HG03521 (cell line): ENCODE data around the gene EDN3.

Experiments used
- ATAC-seq: cut with Tn5 transposase; IDR thresholded peaks from one replicate; pipeline ENCODE4 v1.9.1; 2021; ENCODE audit warnings: mild to moderate bottlenecking, moderate library complexity; ENCODE audit not compliant: unreplicated experiment

EDN3 gene

GRCh38 chr20:59300333-59301081 lies at the start of gene EDN3:
TSS of gene EDN3 (plus strand) at chr20:59300611. CDS start at chr20:59300813, 202 bp downstream.
- ATAC-seq = no peak

GRCh38 chr20:59253325-59253724 lies 47.1 kb upstream of the EDN3 start:
- ATAC-seq = no peak

GRCh38 chr20:59253779-59254319 lies 46.6 kb upstream of the EDN3 start:
- no peak for ATAC-seq

- no peak for ATAC-seq
These were observed 45.2 kb upstream of the EDN3 start for GRCh38 chr20:59255256-59255655.

- ATAC-seq = no peak
These were observed 42.2 kb upstream of the EDN3 start for GRCh38 chr20:59258221-59258621.

- no peak for ATAC-seq
These were observed 40.5 kb upstream of the EDN3 start for GRCh38 chr20:59259946-59260345.

GRCh38 chr20:59265298-59265697 lies 35.1 kb upstream of the EDN3 start:
- ATAC-seq = no peak

- no peak for ATAC-seq
These were observed 31.5 kb upstream of the EDN3 start for GRCh38 chr20:59268870-59269269.

GRCh38 chr20:59269411-59270025 lies 30.9 kb upstream of the EDN3 start:
- ATAC-seq = no peak

GRCh38 chr20:59270380-59270779 lies 30.0 kb upstream of the EDN3 start:
- ATAC-seq = no peak

GRCh38 chr20:59273739-59274357 lies 26.6 kb upstream of the EDN3 start:
- ATAC-seq = no peak

GRCh38 chr20:59276938-59277337 lies 23.5 kb upstream of the EDN3 start:
- no peak for ATAC-seq

- ATAC-seq = no peak
These were observed 15.9 kb upstream of the EDN3 start for GRCh38 chr20:59284470-59284869.

GRCh38 chr20:59289994-59290393 lies 10.4 kb upstream of the EDN3 start:
- ATAC-seq = no peak

- no peak for ATAC-seq
These were observed 8.5 kb upstream of the EDN3 start for GRCh38 chr20:59291740-59292383.

- no peak for ATAC-seq
These were observed 4.9 kb upstream of the EDN3 start for GRCh38 chr20:59295531-59295930.

GRCh38 chr20:59297686-59298085 lies 2.7 kb upstream of the EDN3 start:
- ATAC-seq = no peak

GRCh38 chr20:59299945-59300332 lies 472 bp upstream of the EDN3 start:
- ATAC-seq = no peak

- no peak for ATAC-seq
These were observed 1.1 kb downstream of the EDN3 start for GRCh38 chr20:59301343-59302007.

- ATAC-seq = no peak
These were observed 5.7 kb downstream of the EDN3 start for GRCh38 chr20:59305908-59306655.
